Natural killer cell (primary cell): Measurements from ENCODE around the gene ULK1. TPM values are rescaled to one million over a fixed set of nuclear protein-coding genes. Genes with fewer than 3 reads are reported as not detected.

Experiments
- ATAC-seq, 3 donors: fragments of 150-1000 bp in 2 of 3; fragments of 200-7000 bp in 1 of 3; cut with Tn5 transposase; 1 replicate in 1 of 3; 2 replicates in 2 of 3; pipeline ENCODE4 v1.10.0; 2021; ENCODE audit warnings: mild to moderate bottlenecking in 2 of 3, moderate library complexity in 2 of 3
- DNase-seq, 2 donors: peaks; one replicate each; pipeline versions ENCODE4 v3.0.0 to v3.0.0-alpha.2; 2013 to 2021; ENCODE audit warnings: mixed read lengths in 1 of 2
- H3K27ac ChIP-seq: one replicate; pipeline ENCODE4 v1.5.1; 2013; ENCODE audit warnings: mild to moderate bottlenecking, low read length
- H3K27me3 ChIP-seq: one replicate; pipeline ENCODE4 v1.6.1; 2013; ENCODE audit warnings: low read length; ENCODE audit not compliant: control insufficient read depth, insufficient read depth
- H3K36me3 ChIP-seq: one replicate; pipeline ENCODE4 v1.6.1; 2013; ENCODE audit warnings: low read length; ENCODE audit not compliant: control insufficient read depth, insufficient read depth
- H3K4me1 ChIP-seq: one replicate; pipeline ENCODE4 v1.6.1; 2013; ENCODE audit warnings: low read length; ENCODE audit not compliant: control insufficient read depth, insufficient read depth
- H3K4me3 ChIP-seq: one replicate; pipeline ENCODE4 v1.5.1; 2013; ENCODE audit warnings: low read length
- H3K9me3 ChIP-seq: one replicate; pipeline ENCODE4 v1.6.1; 2013; ENCODE audit warnings: low read length; ENCODE audit not compliant: control insufficient read depth, insufficient read depth
- H3K27ac Mint-ChIP-seq, 2 donors: one replicate each; pipeline ENCODE4 v1.8.0; 2022; ENCODE audit warnings: mild to moderate bottlenecking in 2 of 2, mixed read lengths in 2 of 2, moderate library complexity in 1 of 2
- H3K27me3 Mint-ChIP-seq, 2 donors: one replicate each; pipeline ENCODE4 v1.8.0; 2022; ENCODE audit warnings: low read depth in 2 of 2, mixed read lengths in 2 of 2
- H3K36me3 Mint-ChIP-seq: one replicate; pipeline ENCODE4 v1.8.0; 2022; ENCODE audit warnings: mixed read lengths
- H3K4me1 Mint-ChIP-seq, 2 donors: one replicate each; pipeline ENCODE4 v1.8.0; 2022; ENCODE audit warnings: mixed read lengths in 2 of 2
- H3K4me3 Mint-ChIP-seq: one replicate; pipeline ENCODE4 v1.8.0; 2022; ENCODE audit warnings: mild to moderate bottlenecking, moderate library complexity, mixed read lengths
- H3K9me3 Mint-ChIP-seq, 2 donors: one replicate each; pipeline ENCODE4 v1.8.0; 2022; ENCODE audit warnings: mixed read lengths in 2 of 2
- WGBS: methylation state at CpG from one replicate; pipeline ENCODE4 v1.1.7; 2013; ENCODE audit warnings: missing lambda C conversion rate; ENCODE audit not compliant: insufficient coverage; 5-methylcytosine and 5-hydroxymethylcytosine counted together
- intact Hi-C: fragments of 100-400 bp; cut with micrococcal nuclease; formaldehyde crosslinking; loops from one replicate; pipeline ENCODE4 v1.14.2; 2022
- total RNA-seq, 4 donors: library from RNA; stranded (reverse); fragments of 120-200 nt in 1 of 4; gene quantifications; one replicate each; pipeline versions ENCODE4 v1.2.3 to v1.2.4, GENCODE V29; 2013 to 2022
- TF ChIP-seq, protein P1 (sequence below): fragments of 200-600 bp; IDR thresholded peaks from one replicate; pipeline ENCODE4 v1.8.0; 2022; ENCODE audit warnings: antibody characterized with exemption

Gene ULK1
- total RNA-seq, 3 donors from 2014 or later (not counting 1 experiment from before 2014, with no cell fraction given): 99.1 to 142 (median 123) TPM

DNA sequence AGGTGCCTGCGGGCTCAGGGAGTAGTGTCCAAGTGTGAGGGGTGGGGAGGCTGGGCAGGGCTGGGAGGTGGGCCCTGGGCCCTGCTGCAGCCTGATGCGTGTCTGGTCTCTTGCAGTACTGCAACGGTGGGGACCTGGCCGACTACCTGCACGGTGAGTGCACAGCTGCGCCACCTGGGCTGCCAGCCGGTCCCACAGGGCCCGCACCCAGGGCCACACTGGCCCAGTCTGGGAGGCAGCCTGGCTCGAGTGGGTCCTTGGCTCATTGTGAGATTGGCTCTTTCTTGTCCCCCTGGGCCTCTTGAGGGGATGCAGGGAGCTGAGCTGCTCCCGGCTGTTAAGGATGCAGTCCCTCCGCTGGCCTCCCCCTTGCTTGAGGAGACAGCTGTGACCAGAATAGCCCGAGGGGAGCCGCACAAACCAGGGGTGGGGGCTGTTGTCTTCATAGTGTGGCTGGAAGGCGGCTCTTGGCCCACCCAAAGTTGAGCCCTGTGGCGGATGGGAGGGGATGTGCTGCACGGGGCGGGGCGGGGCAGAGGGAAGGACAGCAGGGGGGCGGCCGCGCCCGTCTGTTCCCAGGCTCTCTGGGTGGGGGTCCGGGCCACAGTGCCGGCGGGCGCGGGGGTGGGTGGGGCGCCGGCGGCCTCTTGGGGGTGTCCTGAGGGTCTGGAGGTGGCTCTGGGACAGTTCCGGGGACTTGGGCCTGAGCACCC lies 13.1 kb downstream of the ULK1 start:
- no peaks in the 10 kb centered on the region for H3K36me3 Mint-ChIP-seq
- Histone ChIP-seq H3K4me1 (peaks cover 7% of the 10 kb centered on the region), H3K4me3 (no peak overlapping the region), H3K36me3 (peaks cover 25% of the 10 kb centered on the region), H3K27me3 (no peaks in the 10 kb centered on the region), H3K27ac (no peak overlapping the region), H3K9me3 (no peaks in the 10 kb centered on the region)
- TF ChIP-seq, protein P1, sequence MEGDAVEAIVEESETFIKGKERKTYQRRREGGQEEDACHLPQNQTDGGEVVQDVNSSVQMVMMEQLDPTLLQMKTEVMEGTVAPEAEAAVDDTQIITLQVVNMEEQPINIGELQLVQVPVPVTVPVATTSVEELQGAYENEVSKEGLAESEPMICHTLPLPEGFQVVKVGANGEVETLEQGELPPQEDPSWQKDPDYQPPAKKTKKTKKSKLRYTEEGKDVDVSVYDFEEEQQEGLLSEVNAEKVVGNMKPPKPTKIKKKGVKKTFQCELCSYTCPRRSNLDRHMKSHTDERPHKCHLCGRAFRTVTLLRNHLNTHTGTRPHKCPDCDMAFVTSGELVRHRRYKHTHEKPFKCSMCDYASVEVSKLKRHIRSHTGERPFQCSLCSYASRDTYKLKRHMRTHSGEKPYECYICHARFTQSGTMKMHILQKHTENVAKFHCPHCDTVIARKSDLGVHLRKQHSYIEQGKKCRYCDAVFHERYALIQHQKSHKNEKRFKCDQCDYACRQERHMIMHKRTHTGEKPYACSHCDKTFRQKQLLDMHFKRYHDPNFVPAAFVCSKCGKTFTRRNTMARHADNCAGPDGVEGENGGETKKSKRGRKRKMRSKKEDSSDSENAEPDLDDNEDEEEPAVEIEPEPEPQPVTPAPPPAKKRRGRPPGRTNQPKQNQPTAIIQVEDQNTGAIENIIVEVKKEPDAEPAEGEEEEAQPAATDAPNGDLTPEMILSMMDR: no peak
- intact Hi-C loops: no loop called here
- no peaks in the 10 kb centered on the region for H3K27me3 Mint-ChIP-seq
- no peak overlapping the region for H3K27ac Mint-ChIP-seq
- no peak overlapping the region for H3K4me3 Mint-ChIP-seq
- no peak for ATAC-seq
- peaks cover 0 to 13% of the 10 kb centered on the region in 2 donors for H3K4me1 Mint-ChIP-seq
- WGBS: 97% methylated on average over 29 of the region's 31 CpGs
- DNase-seq: no peak
- no peaks in the 10 kb centered on the region for H3K9me3 Mint-ChIP-seq

DNA sequence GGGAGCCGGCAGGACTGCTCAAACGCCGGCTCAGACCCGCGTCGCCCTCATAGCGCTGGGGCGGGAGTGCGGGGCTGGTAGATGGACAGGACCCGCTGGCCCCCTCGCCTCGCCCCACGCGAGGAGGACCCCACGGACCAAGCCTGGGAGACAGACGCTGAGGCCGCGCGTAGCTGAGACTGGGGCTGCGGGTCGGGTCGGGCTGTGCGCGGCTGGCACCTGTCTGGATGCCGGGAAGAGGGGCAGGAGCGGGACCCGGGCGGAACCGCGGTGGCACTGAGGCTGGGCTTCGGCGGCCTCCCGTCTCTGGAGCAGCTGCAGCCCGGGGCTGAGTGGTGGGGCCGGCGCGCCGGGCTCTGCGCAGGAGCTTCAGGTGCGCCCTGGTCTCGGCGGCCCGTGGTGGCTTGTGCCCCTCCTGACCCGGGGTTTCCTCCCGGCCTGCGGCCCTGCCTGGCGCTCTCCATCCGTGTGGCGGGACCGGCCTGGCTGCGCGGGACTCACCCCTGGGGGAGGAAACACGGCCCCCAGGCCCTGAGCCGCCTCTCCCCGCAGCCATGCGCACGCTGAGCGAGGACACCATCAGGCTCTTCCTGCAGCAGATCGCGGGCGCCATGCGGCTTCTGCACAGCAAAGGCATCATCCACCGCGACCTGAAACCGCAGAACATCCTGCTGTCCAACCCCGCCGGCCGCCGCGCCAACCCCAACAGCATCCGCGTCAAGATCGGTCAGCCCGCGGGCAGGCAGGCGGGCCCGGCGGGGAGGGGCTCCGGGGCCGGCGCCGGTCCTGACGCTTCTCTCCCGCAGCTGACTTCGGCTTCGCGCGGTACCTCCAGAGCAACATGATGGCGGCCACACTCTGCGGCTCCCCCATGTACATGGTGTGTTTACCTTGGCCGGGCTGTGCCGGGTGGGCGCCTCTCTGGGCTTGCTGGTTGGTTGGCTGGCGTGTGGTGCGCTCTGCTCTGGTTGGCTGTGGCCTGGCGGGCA lies 14.0 kb downstream of the ULK1 start:
- intact Hi-C loops: no loop called here
- Histone ChIP-seq H3K36me3 (peaks cover 25% of the 10 kb centered on the region), H3K9me3 (no peaks in the 10 kb centered on the region), H3K4me1 (peaks cover 5% of the 10 kb centered on the region), H3K27ac (no peak overlapping the region), H3K4me3 (no peak overlapping the region), H3K27me3 (no peaks in the 10 kb centered on the region)
- H3K36me3 Mint-ChIP-seq: no peaks in the 10 kb centered on the region
- no peak overlapping the region for H3K4me3 Mint-ChIP-seq
- H3K27me3 Mint-ChIP-seq: no peaks in the 10 kb centered on the region
- DNase-seq: no peak
- WGBS: 98% methylated on average over 96 of the region's 96 CpGs
- no peak overlapping the region for H3K27ac Mint-ChIP-seq
- TF ChIP-seq, protein P1: no peak
- H3K4me1 Mint-ChIP-seq: peaks cover 0 to 13% of the 10 kb centered on the region in 2 donors
- ATAC-seq: no peak
- H3K9me3 Mint-ChIP-seq: no peaks in the 10 kb centered on the region

DNA sequence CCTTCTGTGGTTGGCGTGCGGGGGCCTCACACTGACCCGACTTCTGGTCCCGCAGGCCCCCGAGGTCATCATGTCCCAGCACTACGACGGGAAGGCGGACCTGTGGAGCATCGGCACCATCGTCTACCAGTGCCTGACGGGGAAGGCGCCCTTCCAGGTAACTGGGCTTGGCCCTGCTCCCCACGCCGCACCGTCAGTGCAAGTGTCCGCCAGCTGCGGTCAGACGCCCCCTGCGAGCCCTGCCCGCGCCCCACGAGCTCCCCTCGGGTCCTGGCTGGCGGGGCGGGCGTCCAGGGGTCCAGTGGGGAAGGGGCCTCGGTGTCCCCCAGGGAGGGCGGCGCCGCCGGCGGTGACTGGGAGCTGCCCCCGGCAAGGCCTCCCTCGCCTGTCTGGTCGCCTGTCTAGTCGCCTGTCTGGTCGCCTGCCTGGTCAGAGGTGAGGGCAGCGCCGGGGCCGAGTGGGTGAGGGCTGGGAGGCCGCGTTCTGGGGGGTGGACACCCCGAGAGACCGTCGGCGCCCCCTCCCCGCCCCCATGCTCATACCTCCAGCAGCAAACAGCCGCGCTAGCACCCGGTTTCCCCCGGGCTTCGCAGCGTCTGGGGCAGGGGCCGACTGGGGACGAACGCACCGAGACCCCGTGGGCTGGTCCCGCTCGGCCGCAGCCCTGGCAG lies 14.8 kb downstream of the ULK1 start:
- H3K27me3 ChIP-seq: no peaks in the 10 kb centered on the region
- intact Hi-C loops: no loop called here
- peaks cover 28% of the 10 kb centered on the region for H3K36me3 ChIP-seq
- no peak overlapping the region for H3K27ac Mint-ChIP-seq
- peaks cover 0 to 7% of the 10 kb centered on the region in 2 donors for H3K4me1 Mint-ChIP-seq
- H3K4me3 ChIP-seq: no peak overlapping the region
- peaks cover 5% of the 10 kb centered on the region for H3K4me1 ChIP-seq
- TF ChIP-seq, protein P1: no peak
- H3K9me3 ChIP-seq: no peaks in the 10 kb centered on the region
- H3K9me3 Mint-ChIP-seq: no peaks in the 10 kb centered on the region
- no peak for ATAC-seq
- H3K27ac ChIP-seq: no peak overlapping the region
- H3K27me3 Mint-ChIP-seq: no peaks in the 10 kb centered on the region
- no peak for DNase-seq
- 98% methylated on average over 61 of the region's 61 CpGs for WGBS
- no peak overlapping the region for H3K4me3 Mint-ChIP-seq
- no peaks in the 10 kb centered on the region for H3K36me3 Mint-ChIP-seq
